Tibial nerve (tissue), 4 donors: ENCODE data around the gene ASGR2. TPM values are rescaled to one million over a fixed set of nuclear protein-coding genes. Genes with fewer than 3 reads are reported as not detected.
A peak's percentile ranks its signal among the peaks of the same experiment; 100 is the strongest.

ENCODE experiments used
- DNase-seq, 2 donors: peaks; one replicate each; pipeline ENCODE4 v3.0.0-alpha.2; 2019; ENCODE audit warnings: low spot score in 2 of 2
- H3K27ac ChIP-seq, 4 donors: fragments of 200-600 bp; sonication (generic) in 3 of 4; one replicate each; pipeline ENCODE4 v1.5.1; 2017 to 2019; ENCODE audit warnings: mild to moderate bottlenecking in 1 of 4
- H3K27me3 ChIP-seq, 2 donors: fragments of 200-600 bp; sonication (generic) in 1 of 2; one replicate each; pipeline versions ENCODE4 v1.5.1 to v1.6.0; 2017 to 2019
- H3K36me3 ChIP-seq, 3 donors: fragments of 200-600 bp; sonication (generic); one replicate each; pipeline ENCODE4 v1.5.1; 2018 to 2019
- H3K4me1 ChIP-seq, 4 donors: fragments of 200-600 bp; sonication (generic) in 3 of 4; one replicate each; pipeline ENCODE4 v1.5.1; 2017 to 2019
- H3K4me3 ChIP-seq, 4 donors: fragments of 200-600 bp; sonication (generic) in 3 of 4; one replicate each; pipeline ENCODE4 v1.5.1; 2017 to 2019; ENCODE audit warnings: mild to moderate bottlenecking in 1 of 4, moderate library complexity in 1 of 4
- H3K9me3 ChIP-seq, 4 donors: fragments of 200-600 bp; sonication (generic) in 3 of 4; one replicate each; pipeline ENCODE4 v1.5.1; 2017 to 2019
- CTCF ChIP-seq, 5 experiments: fragments of 200-600 bp in 3 of 5; fragments of 450-650 bp in 2 of 5; sonication (generic) in 3 of 5; IDR thresholded peaks; one replicate each; pipeline ENCODE4 v1.5.1; 2016 to 2019; ENCODE audit warnings: antibody characterized with exemption in 5 of 5, mild to moderate bottlenecking in 3 of 5, moderate library complexity in 2 of 5
- EP300 ChIP-seq, 2 donors: sonication (generic); formaldehyde crosslinking; IDR thresholded peaks; one replicate each; pipeline ENCODE4 v1.6.1; 2017; ENCODE audit warnings: antibody characterized with exemption in 2 of 2, mild to moderate bottlenecking in 1 of 2
- POLR2A ChIP-seq, 2 donors: fragments of 450-650 bp; IDR thresholded peaks; one replicate each; pipeline ENCODE4 v1.6.1; 2017; ENCODE audit warnings: antibody characterized with exemption in 2 of 2, mild to moderate bottlenecking in 2 of 2, moderate library complexity in 2 of 2
- WGBS, 2 donors: methylation state at CpG; one replicate each; pipeline ENCODE4 v1.1.5; 2018; 5-methylcytosine and 5-hydroxymethylcytosine counted together
- total RNA-seq, 4 donors: library from RNA; depleted of rRNA; stranded (reverse); fragments of >200 nt; gene quantifications; one replicate each; pipeline ENCODE4 v1.1.0, GENCODE V29; 2016

The ASGR2 gene
- total RNA-seq, 4 donors from 2014 or later = 0.60 TPM; not detected in 3

- DNase-seq = no peak
- Histone ChIP-seq H3K4me3 (no peak overlapping the region), H3K9me3 (no peaks in the 10 kb centered on the region), H3K36me3 (no peaks in the 10 kb centered on the region), H3K27ac (no peak overlapping the region), H3K4me1 (peaks cover 0 to 11% (median 0%) of the 10 kb centered on the region in 4 donors), H3K27me3 (no peaks in the 10 kb centered on the region)
- TF ChIP-seq EP300 (IDR thresholded peaks at IDR 0.05) = peak in 1 of 2 donors; percentile 56
- no peak for TF ChIP-seq CTCF (IDR thresholded peaks at IDR 0.05)
- 39 to 51% methylated on average over 7 of the region's 7 CpGs for WGBS, 2 donors
Observed at GRCh38 chr17:7084088-7084487, 30.5 kb downstream of the ASGR2 start.

GRCh38 chr17:7083592-7083991, 31.0 kb downstream of the ASGR2 start:
- Histone ChIP-seq H3K27me3 (no peaks in the 10 kb centered on the region), H3K4me3 (no peak overlapping the region), H3K27ac (no peak overlapping the region), H3K9me3 (no peaks in the 10 kb centered on the region), H3K36me3 (no peaks in the 10 kb centered on the region), H3K4me1 (peaks cover 0 to 11% (median 0%) of the 10 kb centered on the region in 4 donors)
- no peak for DNase-seq
- TF ChIP-seq POLR2A (IDR thresholded peaks at IDR 0.05) = no peak
- whole genome bisulfite sequencing, 2 donors = 77% methylated on average over 4 of the region's 4 CpGs

GRCh38 chr17:7081341-7082062, 33.1 kb downstream of the ASGR2 start:
- Histone ChIP-seq H3K4me1 (peaks cover 0 to 11% (median 0%) of the 10 kb centered on the region in 4 donors), H3K36me3 (no peaks in the 10 kb centered on the region), H3K9me3 (no peaks in the 10 kb centered on the region), H3K4me3 (no peak overlapping the region), H3K27ac (no peak overlapping the region), H3K27me3 (no peaks in the 10 kb centered on the region)
- TF ChIP-seq POLR2A (IDR thresholded peaks at IDR 0.05) (no peak), EP300 (IDR thresholded peaks at IDR 0.05) (no peak), CTCF (IDR thresholded peaks at IDR 0.05) (no peak)
- no peak for DNase-seq
- WGBS, 2 donors = 85 to 86% methylated on average over 16 of the region's 16 CpGs

- TF ChIP-seq CTCF (IDR thresholded peaks at IDR 0.05) (no peak), EP300 (IDR thresholded peaks at IDR 0.05) (peak in 1 of 2 donors; percentile 78)
- 65 to 76% methylated on average over 10 of the region's 10 CpGs for WGBS, 2 donors
- peak; percentile 21 to 71 for DNase-seq
- H3K36me3 ChIP-seq = no peaks in the 10 kb centered on the region
- no peaks in the 10 kb centered on the region for H3K9me3 ChIP-seq
- no peak overlapping the region for H3K4me3 ChIP-seq
- H3K27ac ChIP-seq = peak overlapping the region in 1 of 4 donors; percentile 67
- no peaks in the 10 kb centered on the region for H3K27me3 ChIP-seq
- peaks cover 0 to 11% (median 0%) of the 10 kb centered on the region in 4 donors for H3K4me1 ChIP-seq
Observed at GRCh38 chr17:7080456-7081041, 34.1 kb downstream of the ASGR2 start.

- H3K27me3 ChIP-seq = no peaks in the 10 kb centered on the region
- DNase-seq = no peak
- H3K27ac ChIP-seq = peak within 1 kb of the TSS in 1 of 4 donors; percentile 67
- H3K9me3 ChIP-seq = no peaks in the 10 kb centered on the region
- H3K36me3 ChIP-seq = no peaks in the 10 kb centered on the region
- WGBS, 2 donors = 59 to 70% methylated on average over 15 of the region's 15 CpGs
- no peak for TF ChIP-seq POLR2A (IDR thresholded peaks at IDR 0.05)
- no peak for TF ChIP-seq EP300 (IDR thresholded peaks at IDR 0.05)
- TF ChIP-seq CTCF (IDR thresholded peaks at IDR 0.05) = no peak
- H3K4me3 ChIP-seq = peak within 1 kb of the TSS in 1 of 4 donors; percentile 30
- H3K4me1 ChIP-seq = peaks cover 0 to 11% (median 0%) of the 10 kb centered on the region in 4 donors
Observed at GRCh38 chr17:7079581-7080455, 34.8 kb downstream of the ASGR2 start, which contains the start of gene CLEC10A. CLEC10A (minus strand) TSS chr17:7080251; CDS start chr17:7078812, 1,439 bp downstream.
